ENCODE measurements around the gene SLC25A38.

Gene SLC25A38

DNA sequence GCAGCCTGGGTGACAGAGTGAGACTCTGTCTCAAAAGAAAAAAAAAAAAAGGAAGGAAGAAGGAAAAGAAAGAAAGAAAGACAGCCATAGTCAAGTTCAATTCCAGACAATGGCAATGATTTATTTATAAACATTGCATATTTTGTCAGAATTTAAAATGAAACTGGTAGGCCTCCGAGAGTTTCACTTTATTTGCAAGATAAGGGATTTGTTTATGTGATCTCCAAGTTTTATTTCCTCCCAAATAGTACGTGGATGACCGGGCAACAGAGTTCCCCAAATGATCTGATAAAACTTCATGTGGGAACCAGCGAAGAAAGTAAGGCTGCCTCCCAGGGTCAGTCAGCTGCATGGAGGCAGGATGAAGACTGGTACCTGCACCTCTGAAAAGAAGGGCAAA, 55.7 kb downstream of the SLC25A38 start:
- DNase-seq, result no peak

DNA sequence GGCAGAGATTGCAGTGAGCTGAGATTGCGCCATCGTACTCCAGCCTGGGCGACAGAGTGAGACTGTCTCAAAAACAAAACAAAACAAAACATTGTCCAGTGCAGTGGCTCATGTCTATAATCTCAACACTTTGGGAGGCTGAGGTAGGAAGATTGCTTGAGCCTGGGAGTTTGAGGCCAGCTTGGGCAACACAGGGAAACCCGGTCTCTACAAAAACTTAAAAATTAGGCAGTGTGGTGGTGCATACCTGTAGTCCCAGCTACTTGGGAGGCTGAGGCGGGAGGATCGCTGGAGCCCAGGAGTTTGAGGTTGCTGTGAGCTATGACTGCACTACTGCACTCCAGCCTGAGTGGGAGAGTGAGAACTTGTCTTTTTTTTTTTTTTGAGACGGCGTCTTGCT, 57.1 kb downstream of the SLC25A38 start:
- no peak for DNase-seq

DNA sequence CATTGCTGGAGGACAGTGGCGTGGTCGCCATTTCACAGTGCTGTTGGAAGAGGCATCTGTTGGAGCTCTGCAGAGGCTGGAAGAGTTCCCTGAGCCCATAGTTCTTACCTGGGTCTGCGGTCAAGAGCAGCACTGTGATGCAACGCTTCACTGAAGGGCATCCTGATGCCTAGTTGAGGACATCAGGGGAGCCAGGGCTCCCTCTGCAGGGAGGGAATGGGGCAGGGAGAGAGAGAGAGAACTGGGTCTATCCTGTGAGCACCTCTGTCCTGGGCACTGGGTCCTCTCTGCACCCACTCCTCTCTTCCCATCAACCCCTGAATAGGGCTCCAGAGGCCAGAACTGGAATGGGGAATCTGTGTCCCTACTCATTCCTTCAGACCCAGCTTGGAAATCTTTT, 60.4 kb downstream of the SLC25A38 start:
- no peak for DNase-seq

DNA sequence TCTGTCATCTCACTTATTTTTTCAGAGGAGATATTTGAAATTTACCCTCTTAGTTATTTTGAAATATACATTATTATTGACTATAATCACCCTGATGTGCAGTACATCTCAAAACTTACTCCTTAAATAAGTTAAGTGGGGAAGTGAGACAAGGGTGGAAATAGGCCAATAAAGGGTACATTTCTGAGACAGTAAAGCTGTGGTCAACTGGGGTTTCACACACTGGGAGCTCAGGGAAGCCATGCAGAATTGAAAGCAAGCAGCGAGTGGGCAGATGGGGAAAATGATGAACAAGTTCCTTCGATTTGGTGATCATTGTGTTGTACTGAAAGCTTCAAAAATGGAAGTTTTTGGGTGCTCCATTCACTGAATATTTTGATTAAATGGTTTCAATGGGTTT, 62.8 kb downstream of the SLC25A38 start:
- DNase-seq, result no peak

DNA sequence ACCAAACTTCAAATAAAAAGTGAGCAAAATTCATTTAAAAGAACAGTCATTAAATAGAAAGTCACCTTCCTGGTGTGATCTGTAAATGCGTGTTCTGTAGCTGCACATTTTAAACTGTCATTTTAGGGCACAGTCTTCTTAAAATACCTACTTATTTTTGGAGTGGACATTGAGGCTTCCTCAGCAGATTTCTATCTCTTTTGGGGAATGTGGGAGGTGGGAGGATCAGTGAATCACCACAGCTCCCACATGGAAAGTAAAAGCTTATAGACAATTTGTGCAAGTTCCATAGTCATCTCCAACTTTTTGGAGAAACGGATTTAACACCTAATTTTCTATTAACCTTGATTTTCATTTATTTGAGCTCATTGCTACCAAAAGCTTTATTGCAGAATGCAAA, 63.3 kb downstream of the SLC25A38 start:
- no peak for DNase-seq
